ENCODE results near the gene CGB8.
"Not testable (repeated sequence)": the region's sequence is repeated elsewhere in the genome, so short reads cannot be mapped to it uniquely, and the experiment has no call there.

CGB8 gene

DNA sequence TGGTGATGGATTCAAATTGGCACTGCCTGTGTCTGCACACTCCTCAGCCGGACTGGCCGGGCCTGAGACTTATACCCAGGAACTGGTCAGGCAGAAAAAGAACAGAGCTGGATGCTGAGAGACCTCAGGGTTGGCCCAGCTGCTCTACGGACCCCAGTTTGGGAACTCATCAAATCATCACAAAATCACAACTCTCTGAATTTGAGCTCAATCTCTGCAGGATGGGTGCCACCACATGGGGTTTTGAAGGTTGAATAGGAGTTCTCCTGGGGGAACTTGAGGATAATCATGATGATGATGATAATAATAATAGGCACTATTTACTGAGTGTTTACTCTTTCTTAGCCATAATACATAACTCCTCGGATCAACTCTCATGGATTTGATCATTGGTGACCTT is 6.2 kb downstream of the CGB8 start:
- POLR2A ChIA-PET; H3K36me3 ChIP-seq (ENCODE audit: control insufficient read depth in 4 of 4, insufficient read depth in 4 of 4, low read length in 3 of 4); H3K27me3 ChIP-seq (replicated peaks in 2 of 5; ENCODE audit: control insufficient read depth in 4 of 5, insufficient read depth in 5 of 5, low read length in 4 of 5); H3K9me3 ChIP-seq (ENCODE audit: control extremely low read depth in 1 of 5, control insufficient read depth in 4 of 5, insufficient read depth in 2 of 5, low read depth in 1 of 5, low read length in 4 of 5); CTCF ChIA-PET; H3K4me3 ChIP-seq (ENCODE audit: control insufficient read depth in 1 of 7, extremely low read depth in 1 of 7, insufficient read depth in 4 of 7, low read depth in 2 of 7, low read length in 6 of 7); DNase-seq; H3K4me1 ChIP-seq (ENCODE audit: control extremely low read depth in 1 of 4, control insufficient read depth in 4 of 4, insufficient read depth in 4 of 4, low read length in 3 of 4); H3K27ac ChIP-seq (ENCODE audit: insufficient read depth in 1 of 2, low read depth in 1 of 2, low read length in 2 of 2, poor library complexity in 1 of 2, severe bottlenecking in 2 of 2): not testable (repeated sequence)
- WGBS (ENCODE audit: insufficient coverage) = no CpG with 5 or more reads among the region's 4 CpGs

DNA sequence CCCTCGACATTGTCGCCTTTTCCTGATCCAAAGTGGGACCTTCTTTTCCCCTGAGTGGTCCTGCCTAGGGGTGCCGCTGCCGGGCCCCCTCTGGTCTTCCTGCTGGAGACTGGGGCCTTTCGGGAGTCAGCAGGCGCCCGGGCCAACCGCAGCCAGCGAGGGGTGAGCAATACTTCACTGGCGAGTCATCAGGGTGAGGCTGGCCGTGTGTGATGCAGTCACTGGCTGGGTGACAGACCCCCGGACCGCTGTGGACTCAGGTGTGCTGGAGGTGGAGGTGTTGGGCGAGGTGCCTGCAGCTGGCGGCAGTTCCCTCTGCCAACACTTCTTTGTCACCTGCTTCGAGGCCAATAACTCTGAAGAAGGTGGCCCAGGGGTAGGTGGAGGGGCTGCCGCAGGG is 6.7 kb downstream of the CGB8 start:
- Histone ChIP-seq H3K4me1 (ENCODE audit: control extremely low read depth in 1 of 4, control insufficient read depth in 4 of 4, insufficient read depth in 4 of 4, low read length in 3 of 4) (no peaks in the 10 kb centered on the region), H3K4me3 (ENCODE audit: control insufficient read depth in 1 of 7, extremely low read depth in 1 of 7, insufficient read depth in 4 of 7, low read depth in 2 of 7, low read length in 6 of 7) (no peak overlapping the region), H3K27me3 (replicated peaks in 2 of 5; ENCODE audit: control insufficient read depth in 4 of 5, insufficient read depth in 5 of 5, low read length in 4 of 5) (no peaks in the 10 kb centered on the region), H3K36me3 (ENCODE audit: control insufficient read depth in 4 of 4, insufficient read depth in 4 of 4, low read length in 3 of 4) (no peaks in the 10 kb centered on the region), H3K27ac (ENCODE audit: insufficient read depth in 1 of 2, low read depth in 1 of 2, low read length in 2 of 2, poor library complexity in 1 of 2, severe bottlenecking in 2 of 2) (no peak overlapping the region), H3K9me3 (ENCODE audit: control extremely low read depth in 1 of 5, control insufficient read depth in 4 of 5, insufficient read depth in 2 of 5, low read depth in 1 of 5, low read length in 4 of 5) (no peaks in the 10 kb centered on the region)
- 94% methylated on average over 15 of the region's 17 CpGs for WGBS (ENCODE audit: insufficient coverage)
- DNase-seq = no peak
- CTCF ChIA-PET = no interaction called here
- POLR2A ChIA-PET = no interaction called here

DNA sequence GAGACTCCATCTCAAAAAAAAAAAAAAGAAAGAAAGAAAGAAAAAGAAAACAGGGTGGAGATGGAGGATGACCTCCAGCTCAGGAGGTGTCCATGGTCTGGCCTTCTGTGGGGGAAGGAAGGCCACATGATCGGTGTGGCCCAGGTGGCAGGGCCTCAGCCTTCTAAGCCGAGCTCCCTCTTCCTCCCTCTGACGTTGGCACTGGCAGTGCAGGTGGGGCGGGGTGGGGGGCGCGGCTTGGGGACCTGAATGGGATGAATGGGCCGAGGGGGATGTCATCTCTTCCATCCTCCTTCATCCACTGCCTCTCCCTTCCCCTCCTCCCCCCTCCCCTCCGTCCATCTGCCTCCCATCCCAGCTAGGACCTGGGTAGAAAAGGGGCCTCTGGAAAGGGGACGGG is 9.2 kb downstream of the CGB8 start:
- H3K27me3 ChIP-seq (replicated peaks in 2 of 5; ENCODE audit: control insufficient read depth in 4 of 5, insufficient read depth in 5 of 5, low read length in 4 of 5); H3K9me3 ChIP-seq (ENCODE audit: control extremely low read depth in 1 of 5, control insufficient read depth in 4 of 5, insufficient read depth in 2 of 5, low read depth in 1 of 5, low read length in 4 of 5); H3K4me3 ChIP-seq (ENCODE audit: control insufficient read depth in 1 of 7, extremely low read depth in 1 of 7, insufficient read depth in 4 of 7, low read depth in 2 of 7, low read length in 6 of 7); H3K27ac ChIP-seq (ENCODE audit: insufficient read depth in 1 of 2, low read depth in 1 of 2, low read length in 2 of 2, poor library complexity in 1 of 2, severe bottlenecking in 2 of 2); CTCF ChIA-PET; POLR2A ChIA-PET; H3K36me3 ChIP-seq (ENCODE audit: control insufficient read depth in 4 of 4, insufficient read depth in 4 of 4, low read length in 3 of 4); DNase-seq; H3K4me1 ChIP-seq (ENCODE audit: control extremely low read depth in 1 of 4, control insufficient read depth in 4 of 4, insufficient read depth in 4 of 4, low read length in 3 of 4): not testable (repeated sequence)
- 70% methylated on average over 1 of the region's 9 CpGs for WGBS (ENCODE audit: insufficient coverage)

DNA sequence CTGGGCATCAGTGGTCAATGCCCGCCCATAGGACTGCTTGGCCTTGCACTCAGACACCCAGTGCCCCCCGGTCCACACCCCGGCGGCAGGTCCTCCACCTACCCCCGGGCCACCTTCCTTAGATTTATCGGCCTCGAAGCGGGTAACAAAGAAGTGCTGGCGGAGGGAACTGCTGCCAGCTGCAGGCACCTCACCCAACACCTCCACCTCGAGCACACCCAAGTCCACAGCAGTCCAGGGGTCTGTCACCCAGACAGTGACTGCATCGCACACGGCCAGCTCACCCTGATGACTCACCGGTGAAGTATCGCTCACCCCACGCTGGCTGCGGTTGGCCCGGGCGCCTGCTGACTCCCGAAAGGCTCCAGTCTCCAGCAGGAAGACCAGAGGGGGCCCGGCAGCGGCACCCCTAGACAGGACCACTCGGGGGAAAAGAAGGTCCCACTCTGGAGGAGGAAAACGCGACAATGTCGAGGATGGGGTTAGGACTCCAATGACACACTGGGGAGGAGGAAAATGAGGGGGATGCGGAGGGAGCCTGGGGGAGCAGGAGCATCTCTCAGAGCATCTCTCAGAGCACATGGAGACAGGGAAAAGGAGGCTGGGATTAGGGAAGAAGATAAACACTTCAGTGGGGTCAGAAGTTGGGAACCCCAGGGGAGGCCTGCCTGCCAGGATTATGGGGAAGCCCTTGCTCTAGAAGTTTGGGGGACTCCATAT is 10.2 kb downstream of the CGB8 start:
- H3K4me3 ChIP-seq (ENCODE audit: control insufficient read depth in 1 of 7, extremely low read depth in 1 of 7, insufficient read depth in 4 of 7, low read depth in 2 of 7, low read length in 6 of 7); DNase-seq; H3K4me1 ChIP-seq (ENCODE audit: control extremely low read depth in 1 of 4, control insufficient read depth in 4 of 4, insufficient read depth in 4 of 4, low read length in 3 of 4); H3K9me3 ChIP-seq (ENCODE audit: control extremely low read depth in 1 of 5, control insufficient read depth in 4 of 5, insufficient read depth in 2 of 5, low read depth in 1 of 5, low read length in 4 of 5); POLR2A ChIA-PET; H3K27me3 ChIP-seq (replicated peaks in 2 of 5; ENCODE audit: control insufficient read depth in 4 of 5, insufficient read depth in 5 of 5, low read length in 4 of 5); H3K27ac ChIP-seq (ENCODE audit: insufficient read depth in 1 of 2, low read depth in 1 of 2, low read length in 2 of 2, poor library complexity in 1 of 2, severe bottlenecking in 2 of 2); CTCF ChIA-PET; H3K36me3 ChIP-seq (ENCODE audit: control insufficient read depth in 4 of 4, insufficient read depth in 4 of 4, low read length in 3 of 4): not testable (repeated sequence)
- WGBS (ENCODE audit: insufficient coverage) = 95% methylated on average over 20 of the region's 26 CpGs

DNA sequence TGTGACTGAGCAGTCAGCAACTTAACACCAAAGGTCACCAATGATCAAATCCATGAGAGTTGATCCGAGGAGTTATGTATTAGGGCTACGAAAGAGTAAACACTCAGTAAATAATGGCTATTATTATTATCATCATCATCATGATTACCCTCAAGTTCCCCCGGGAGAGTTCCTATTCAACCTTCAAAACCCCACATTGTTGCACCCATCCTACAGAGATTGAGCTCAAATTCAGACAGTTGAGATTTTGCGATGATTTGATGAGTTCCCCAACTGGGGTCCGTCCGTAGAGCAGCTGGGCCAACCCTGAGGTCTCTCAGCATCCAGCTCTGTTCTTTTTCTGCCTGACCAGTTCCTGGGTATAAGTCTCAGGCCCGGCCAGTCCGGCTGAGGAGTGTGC is 10.8 kb downstream of the CGB8 start:
- no CpG with 5 or more reads among the region's 8 CpGs for WGBS (ENCODE audit: insufficient coverage)
- H3K9me3 ChIP-seq (ENCODE audit: control extremely low read depth in 1 of 5, control insufficient read depth in 4 of 5, insufficient read depth in 2 of 5, low read depth in 1 of 5, low read length in 4 of 5); DNase-seq; H3K27ac ChIP-seq (ENCODE audit: insufficient read depth in 1 of 2, low read depth in 1 of 2, low read length in 2 of 2, poor library complexity in 1 of 2, severe bottlenecking in 2 of 2); H3K36me3 ChIP-seq (ENCODE audit: control insufficient read depth in 4 of 4, insufficient read depth in 4 of 4, low read length in 3 of 4); H3K27me3 ChIP-seq (replicated peaks in 2 of 5; ENCODE audit: control insufficient read depth in 4 of 5, insufficient read depth in 5 of 5, low read length in 4 of 5); POLR2A ChIA-PET; H3K4me1 ChIP-seq (ENCODE audit: control extremely low read depth in 1 of 4, control insufficient read depth in 4 of 4, insufficient read depth in 4 of 4, low read length in 3 of 4); H3K4me3 ChIP-seq (ENCODE audit: control insufficient read depth in 1 of 7, extremely low read depth in 1 of 7, insufficient read depth in 4 of 7, low read depth in 2 of 7, low read length in 6 of 7); CTCF ChIA-PET: not testable (repeated sequence)

DNA sequence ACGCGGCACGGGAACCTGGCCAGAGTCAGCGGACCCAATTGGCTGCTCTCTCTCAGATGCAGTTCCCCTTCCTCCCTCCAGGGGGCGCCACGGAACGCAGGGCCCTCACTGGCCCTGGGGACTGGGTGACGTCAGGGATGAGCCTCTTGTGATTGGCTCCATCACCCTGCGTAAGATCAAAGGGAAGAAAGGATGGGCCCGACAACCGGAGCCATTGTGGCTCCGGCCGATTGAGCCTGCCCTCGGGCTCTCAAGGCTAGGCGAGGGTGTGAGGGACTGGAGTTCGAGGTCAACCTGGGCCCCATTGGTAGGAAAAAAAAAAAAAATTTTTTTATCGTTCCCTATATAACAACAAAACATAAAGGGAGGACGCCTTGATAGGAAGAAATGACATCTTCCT is 12.1 kb downstream of the CGB8 start, which contains the start of gene CGB1:
CGB1 (minus strand) TSS at position 81 of the 400 bp plus-strand sequence. CDS start 184 bp downstream, outside the sequence.
- H3K27ac ChIP-seq (ENCODE audit: insufficient read depth in 1 of 2, low read depth in 1 of 2, low read length in 2 of 2, poor library complexity in 1 of 2, severe bottlenecking in 2 of 2); H3K27me3 ChIP-seq (replicated peaks in 2 of 5; ENCODE audit: control insufficient read depth in 4 of 5, insufficient read depth in 5 of 5, low read length in 4 of 5); H3K36me3 ChIP-seq (ENCODE audit: control insufficient read depth in 4 of 4, insufficient read depth in 4 of 4, low read length in 3 of 4); H3K9me3 ChIP-seq (ENCODE audit: control extremely low read depth in 1 of 5, control insufficient read depth in 4 of 5, insufficient read depth in 2 of 5, low read depth in 1 of 5, low read length in 4 of 5); CTCF ChIA-PET; H3K4me1 ChIP-seq (ENCODE audit: control extremely low read depth in 1 of 4, control insufficient read depth in 4 of 4, insufficient read depth in 4 of 4, low read length in 3 of 4); H3K4me3 ChIP-seq (ENCODE audit: control insufficient read depth in 1 of 7, extremely low read depth in 1 of 7, insufficient read depth in 4 of 7, low read depth in 2 of 7, low read length in 6 of 7); POLR2A ChIA-PET: not testable (repeated sequence)
- DNase-seq = peak; percentile 22 to 40 (median 31)
- WGBS (ENCODE audit: insufficient coverage) = 91% methylated on average over 5 of the region's 18 CpGs

DNA sequence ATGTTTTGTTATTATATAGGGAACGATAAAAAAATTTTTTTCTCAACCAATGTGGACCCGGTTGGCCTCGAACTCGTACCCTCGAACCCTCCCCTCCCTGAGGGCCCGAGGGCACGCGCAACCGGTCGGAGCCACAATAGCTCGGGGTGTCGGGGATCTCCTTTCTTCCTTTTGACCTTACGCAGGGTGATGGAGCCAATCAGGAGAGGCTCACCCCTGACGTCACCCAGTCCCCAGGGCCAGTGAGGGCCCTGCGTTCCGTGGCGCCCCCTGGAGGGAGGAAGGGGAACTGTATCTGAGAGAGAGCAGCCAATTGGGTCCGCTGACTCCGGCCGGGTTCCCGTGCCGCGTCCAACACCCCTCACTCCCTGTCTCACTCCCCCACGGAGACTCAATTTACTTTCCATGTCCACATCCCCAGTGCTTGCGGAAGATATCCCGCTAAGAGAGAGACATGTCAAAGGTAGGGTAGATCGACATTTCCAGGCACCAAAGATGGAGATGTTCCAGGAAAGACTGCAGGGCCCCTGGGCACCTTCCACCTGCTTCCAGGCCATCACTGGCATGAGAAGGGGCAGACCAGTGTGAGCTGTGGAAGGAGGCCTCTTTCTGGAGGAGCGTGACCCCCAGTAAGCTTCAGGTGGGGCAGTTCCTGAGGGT is 17.1 kb downstream of the CGB8 start, which contains the start of gene CGB2:
CGB2 (plus strand) TSS at position 249 of the 660 bp plus-strand sequence; CDS start at position 455, 206 bp downstream.
- H3K4me3 ChIP-seq (ENCODE audit: control insufficient read depth in 1 of 7, extremely low read depth in 1 of 7, insufficient read depth in 4 of 7, low read depth in 2 of 7, low read length in 6 of 7); H3K36me3 ChIP-seq (ENCODE audit: control insufficient read depth in 4 of 4, insufficient read depth in 4 of 4, low read length in 3 of 4); H3K27ac ChIP-seq (ENCODE audit: insufficient read depth in 1 of 2, low read depth in 1 of 2, low read length in 2 of 2, poor library complexity in 1 of 2, severe bottlenecking in 2 of 2); H3K27me3 ChIP-seq (replicated peaks in 2 of 5; ENCODE audit: control insufficient read depth in 4 of 5, insufficient read depth in 5 of 5, low read length in 4 of 5); H3K4me1 ChIP-seq (ENCODE audit: control extremely low read depth in 1 of 4, control insufficient read depth in 4 of 4, insufficient read depth in 4 of 4, low read length in 3 of 4); POLR2A ChIA-PET; H3K9me3 ChIP-seq (ENCODE audit: control extremely low read depth in 1 of 5, control insufficient read depth in 4 of 5, insufficient read depth in 2 of 5, low read depth in 1 of 5, low read length in 4 of 5): not testable (repeated sequence)
- 27% methylated on average over 2 of the region's 28 CpGs for WGBS (ENCODE audit: insufficient coverage)
- peak; percentile 34 to 74 (median 69) for DNase-seq
- CTCF ChIA-PET = interaction anchor here (1.0 kb wide), 1 partner anchor 32 kb away, joined by 3 read pairs; no protein-coding TSS in a partner anchor

Measured in common myeloid progenitor, CD34-positive (primary cell).